Stimulated activated CD8-positive, alpha-beta memory T cell treated with anti-CD3 and anti-CD28 coated beads, Interleukin-7, amount 100 ng/mL, for 4 hours (primary cell): ENCODE data around the gene VTA1.
"Not testable (repeated sequence)": the region's sequence is repeated elsewhere in the genome, so short reads cannot be mapped to it uniquely, and the experiment has no call there.

Source experiments
- DNase-seq, 2 donors: peaks; one replicate each; pipeline ENCODE4 v3.0.0-alpha.2; 2020; ENCODE audit warnings: low read depth in 2 of 2

Gene VTA1

GRCh38 chr6:142146828-142147662 is at the start of gene VTA1, which contains the start of gene NMBR:
TSS of gene VTA1 (plus strand) at chr6:142147263. CDS start at chr6:142147288, 25 bp downstream.
TSS of gene NMBR (minus strand) at chr6:142147122. CDS start at chr6:142088658, 58,464 bp downstream.
- DNase-seq: peak; percentile 94 to 96

GRCh38 chr6:142104820-142105219 is 42.2 kb upstream of the VTA1 start:
- not testable (repeated sequence) for DNase-seq

- DNase-seq: not testable (repeated sequence)
Measured at GRCh38 chr6:142110820-142111219, 36.2 kb upstream of the VTA1 start.

GRCh38 chr6:142112451-142113061 is 34.5 kb upstream of the VTA1 start:
- peak; percentile 22 to 40 for DNase-seq

- no peak for DNase-seq
Measured at GRCh38 chr6:142117366-142117765, 29.7 kb upstream of the VTA1 start.

- no peak for DNase-seq
Measured at GRCh38 chr6:142118328-142118727, 28.7 kb upstream of the VTA1 start.

- no peak for DNase-seq
Measured at GRCh38 chr6:142118925-142119324, 28.1 kb upstream of the VTA1 start.

- no peak for DNase-seq
Measured at GRCh38 chr6:142121342-142121741, 25.7 kb upstream of the VTA1 start.

- no peak for DNase-seq
Measured at GRCh38 chr6:142130814-142131213, 16.2 kb upstream of the VTA1 start.

GRCh38 chr6:142132625-142133024 is 14.4 kb upstream of the VTA1 start, which contains the start of gene GJE1:
TSS of gene GJE1 (plus strand) at chr6:142132925. CDS start at chr6:142133159, 234 bp downstream.
- no peak for DNase-seq

- no peak for DNase-seq
Measured at GRCh38 chr6:142138876-142139275, 8.2 kb upstream of the VTA1 start.

- DNase-seq: not testable (repeated sequence)
Measured at GRCh38 chr6:142141531-142141930, 5.5 kb upstream of the VTA1 start.

- no peak for DNase-seq
Measured at GRCh38 chr6:142152746-142153145, 5.7 kb downstream of the VTA1 start.

GRCh38 chr6:142153196-142153595 is 6.1 kb downstream of the VTA1 start:
- no peak for DNase-seq

GRCh38 chr6:142154336-142154735 is 7.3 kb downstream of the VTA1 start:
- no peak for DNase-seq

GRCh38 chr6:142155091-142155490 is 8.0 kb downstream of the VTA1 start:
- DNase-seq: no peak

GRCh38 chr6:142155895-142156757 is 9.1 kb downstream of the VTA1 start:
- DNase-seq: no peak

- DNase-seq: not testable (repeated sequence)
Measured at GRCh38 chr6:142156758-142157068, 9.7 kb downstream of the VTA1 start.

GRCh38 chr6:142162780-142163179 is 15.7 kb downstream of the VTA1 start:
- DNase-seq: no peak

GRCh38 chr6:142165227-142165626 is 18.2 kb downstream of the VTA1 start:
- no peak for DNase-seq

- no peak for DNase-seq
Measured at GRCh38 chr6:142167071-142167470, 20.0 kb downstream of the VTA1 start.

GRCh38 chr6:142167486-142167885 is 20.4 kb downstream of the VTA1 start:
- DNase-seq: no peak
